NCI-H128 (cell line): ENCODE data around the gene SLC25A33.

Experiments used
- DNase-seq: peaks from one replicate; lab custom pipeline; 2025; ENCODE audit not compliant: unreplicated experiment; lab: John Stamatoyannopoulos, UW

SLC25A33 gene

GRCh38 chr1:9599741-9600140, 60.5 kb downstream of the SLC25A33 start:
- DNase-seq, result no peak

GRCh38 chr1:9600861-9601834, 61.9 kb downstream of the SLC25A33 start:
- no peak for DNase-seq

GRCh38 chr1:9601942-9602793, 62.9 kb downstream of the SLC25A33 start:
- no peak for DNase-seq

- no peak for DNase-seq
These were observed 63.5 kb downstream of the SLC25A33 start for GRCh38 chr1:9602794-9603167.

GRCh38 chr1:9603307-9603706, 64.0 kb downstream of the SLC25A33 start:
- no peak for DNase-seq

GRCh38 chr1:9603766-9604753, 64.8 kb downstream of the SLC25A33 start:
- DNase-seq, result no peak

GRCh38 chr1:9604836-9605235, 65.6 kb downstream of the SLC25A33 start:
- DNase-seq, result no peak

- no peak for DNase-seq
These were observed 66.7 kb downstream of the SLC25A33 start for GRCh38 chr1:9605946-9606455.

- DNase-seq, result no peak
These were observed 67.2 kb downstream of the SLC25A33 start for GRCh38 chr1:9606458-9606857.

- no peak for DNase-seq
These were observed 67.7 kb downstream of the SLC25A33 start for GRCh38 chr1:9606948-9607347.

GRCh38 chr1:9607352-9607751, 68.1 kb downstream of the SLC25A33 start:
- DNase-seq, result no peak

- DNase-seq, result no peak
These were observed 70.7 kb downstream of the SLC25A33 start for GRCh38 chr1:9609998-9610397.

GRCh38 chr1:9610548-9610947, 71.3 kb downstream of the SLC25A33 start:
- no peak for DNase-seq

- no peak for DNase-seq
These were observed 72.5 kb downstream of the SLC25A33 start for GRCh38 chr1:9611716-9612115.

GRCh38 chr1:9612162-9612845, 73.0 kb downstream of the SLC25A33 start:
- no peak for DNase-seq

GRCh38 chr1:9612871-9613624, 73.8 kb downstream of the SLC25A33 start:
- no peak for DNase-seq

- DNase-seq, result no peak
These were observed 74.5 kb downstream of the SLC25A33 start for GRCh38 chr1:9613625-9614299.

GRCh38 chr1:9615316-9616063, 76.2 kb downstream of the SLC25A33 start:
- no peak for DNase-seq
